Subcutaneous abdominal adipose tissue (tissue), 5 donors: ENCODE measurements around the gene EXOC3.
"Not testable (repeated sequence)": the region's sequence is repeated elsewhere in the genome, so short reads cannot be mapped to it uniquely, and the experiment has no call there.

Experiments used
- H3K27ac ChIP-seq: one replicate; pipeline ENCODE4 v1.7.0; 2013; ENCODE audit warnings: low read depth, mild to moderate bottlenecking, inconsistent platforms, low read length, moderate library complexity
- H3K27me3 ChIP-seq, 5 donors: one replicate each; pipeline ENCODE4 v1.7.0; 2013; ENCODE audit warnings: low read length in 5 of 5, inconsistent platforms in 1 of 5; ENCODE audit not compliant: control insufficient read depth in 5 of 5, insufficient read depth in 4 of 5
- H3K36me3 ChIP-seq, 5 donors: one replicate each; pipeline ENCODE4 v1.7.0; 2013; ENCODE audit warnings: low read length in 5 of 5; ENCODE audit not compliant: control insufficient read depth in 5 of 5, insufficient read depth in 5 of 5
- H3K4me1 ChIP-seq, 5 donors: one replicate each; pipeline ENCODE4 v1.7.0; 2013; ENCODE audit warnings: low read length in 5 of 5, mild to moderate bottlenecking in 3 of 5, moderate library complexity in 1 of 5; ENCODE audit not compliant: control insufficient read depth in 5 of 5, insufficient read depth in 5 of 5
- H3K4me3 ChIP-seq, 5 donors: one replicate each; pipeline ENCODE4 v1.7.0; 2013; ENCODE audit warnings: low read length in 5 of 5, low read depth in 1 of 5
- H3K9ac ChIP-seq, 5 donors: one replicate each; pipeline ENCODE4 v1.7.0; 2013; ENCODE audit warnings: low read length in 5 of 5, mild to moderate bottlenecking in 4 of 5, moderate library complexity in 3 of 5
- H3K9me3 ChIP-seq, 5 donors: one replicate each; pipeline ENCODE4 v1.7.0; 2013; ENCODE audit warnings: low read length in 5 of 5; ENCODE audit not compliant: control insufficient read depth in 5 of 5
- donor health status: healthy.
- donor health status: healthy.
- donor health status: healthy.
- donor health status: healthy.
- donor health status: healthy.

Gene EXOC3

GRCh38 chr5:483434-484140 is 40.6 kb downstream of the EXOC3 start:
- Histone ChIP-seq H3K9me3 (no peaks in the 10 kb centered on the region), H3K4me1 (peaks cover 0 to 3% (median 0%) of the 10 kb centered on the region in 5 donors), H3K36me3 (no peaks in the 10 kb centered on the region), H3K9ac (no peak overlapping the region), H3K27ac (no peak overlapping the region), H3K4me3 (no peak overlapping the region), H3K27me3 (peaks cover 32 to 62% (median 54%) of the 10 kb centered on the region in 5 donors)

GRCh38 chr5:484556-484955 is 41.6 kb downstream of the EXOC3 start:
- H3K36me3 ChIP-seq, result no peaks in the 10 kb centered on the region
- H3K27me3 ChIP-seq, result peaks cover 22 to 52% (median 48%) of the 10 kb centered on the region in 5 donors
- H3K9ac ChIP-seq, result no peak overlapping the region
- no peak overlapping the region for H3K27ac ChIP-seq
- no peaks in the 10 kb centered on the region for H3K9me3 ChIP-seq
- no peak overlapping the region for H3K4me3 ChIP-seq
- peaks cover 0 to 3% (median 0%) of the 10 kb centered on the region in 5 donors for H3K4me1 ChIP-seq

GRCh38 chr5:485113-485945 is 42.4 kb downstream of the EXOC3 start:
- Histone ChIP-seq H3K27me3 (peaks cover 14 to 47% (median 41%) of the 10 kb centered on the region in 5 donors), H3K4me1 (peaks cover 0 to 3% (median 0%) of the 10 kb centered on the region in 5 donors), H3K9me3 (no peaks in the 10 kb centered on the region), H3K4me3 (no peak overlapping the region), H3K36me3 (no peaks in the 10 kb centered on the region), H3K27ac (no peak overlapping the region), H3K9ac (no peak overlapping the region)

- Histone ChIP-seq H3K9ac (no peak overlapping the region), H3K27ac (no peak overlapping the region), H3K4me1 (peaks cover 0 to 3% (median 0%) of the 10 kb centered on the region in 5 donors), H3K9me3 (no peaks in the 10 kb centered on the region), H3K36me3 (no peaks in the 10 kb centered on the region), H3K27me3 (peaks cover 11 to 44% (median 42%) of the 10 kb centered on the region in 5 donors), H3K4me3 (no peak overlapping the region)
These were observed 43.0 kb downstream of the EXOC3 start for GRCh38 chr5:485946-486491.

GRCh38 chr5:486597-486996 is 43.6 kb downstream of the EXOC3 start:
- peaks cover 7 to 43% (median 40%) of the 10 kb centered on the region in 5 donors for H3K27me3 ChIP-seq

GRCh38 chr5:488241-488640 is 45.3 kb downstream of the EXOC3 start:
- Histone ChIP-seq H3K4me1 (peaks cover 0 to 3% (median 0%) of the 10 kb centered on the region in 5 donors), H3K27ac (no peak overlapping the region), H3K36me3 (no peaks in the 10 kb centered on the region), H3K9me3 (no peaks in the 10 kb centered on the region), H3K4me3 (no peak overlapping the region), H3K27me3 (peaks cover 3 to 42% (median 38%) of the 10 kb centered on the region in 5 donors), H3K9ac (no peak overlapping the region)

More at GRCh38 chr5:486597-486996, 43.6 kb downstream of the EXOC3 start:
- not testable (repeated sequence) for H3K36me3 ChIP-seq, H3K27ac ChIP-seq, H3K9me3 ChIP-seq, H3K4me3 ChIP-seq, H3K9ac ChIP-seq, H3K4me1 ChIP-seq

DNA sequence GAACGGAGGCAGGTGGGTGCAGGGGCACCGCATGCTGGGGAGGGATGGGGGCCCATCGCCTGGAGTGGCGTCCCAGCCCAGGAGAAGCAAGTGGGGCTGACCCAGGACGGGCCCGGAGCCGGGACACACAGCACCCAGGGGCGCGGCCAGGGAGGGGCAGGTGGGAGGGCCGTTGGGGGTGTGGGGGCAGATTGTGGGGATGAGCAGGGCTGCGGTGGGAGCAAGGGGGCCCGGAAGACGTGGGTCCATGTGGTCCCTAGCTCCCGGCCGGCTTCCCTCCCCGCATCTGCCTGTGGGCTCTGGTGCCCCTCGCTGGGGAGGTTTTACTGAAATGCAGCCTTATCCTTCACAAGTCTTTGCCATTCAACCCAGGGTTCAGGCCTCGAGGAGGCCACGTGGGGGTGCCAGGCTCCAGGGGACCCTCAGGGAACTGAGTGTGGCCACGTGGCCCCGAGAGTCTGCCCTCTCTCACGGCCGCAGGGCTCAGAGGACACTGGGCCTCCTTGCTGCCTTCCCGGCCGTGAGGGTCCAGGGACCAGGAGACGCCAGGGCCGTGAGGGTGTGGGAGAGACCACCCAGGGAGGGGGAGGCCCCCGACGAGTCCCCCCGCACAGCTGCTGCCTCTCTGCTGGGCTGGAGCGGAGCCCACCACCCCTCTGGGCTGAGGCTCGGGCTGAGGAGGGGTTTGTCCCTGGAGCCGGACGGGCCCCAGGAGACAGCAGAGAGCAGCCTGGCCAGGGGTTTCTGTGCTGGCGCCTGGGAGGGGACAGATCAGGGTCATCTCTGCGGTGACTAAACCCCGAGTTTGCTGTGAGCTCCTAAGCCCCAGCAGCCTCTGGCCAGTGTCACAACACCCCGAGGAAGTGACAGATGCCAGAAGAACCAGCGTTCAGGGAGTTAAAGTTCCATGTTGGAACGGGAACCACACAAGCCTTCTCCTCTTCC is 46.0 kb downstream of the EXOC3 start:
- H3K4me1 ChIP-seq, result peaks cover 0 to 3% (median 0%) of the 10 kb centered on the region in 5 donors

GRCh38 chr5:489689-490080 is 46.7 kb downstream of the EXOC3 start:
- no peaks in the 10 kb centered on the region for H3K36me3 ChIP-seq
- H3K4me3 ChIP-seq, result no peak overlapping the region
- no peak overlapping the region for H3K27ac ChIP-seq
- no peaks in the 10 kb centered on the region for H3K9me3 ChIP-seq
- H3K27me3 ChIP-seq, result peaks cover 13 to 43% (median 38%) of the 10 kb centered on the region in 5 donors
- H3K4me1 ChIP-seq, result peaks cover 0 to 3% (median 0%) of the 10 kb centered on the region in 5 donors
- H3K9ac ChIP-seq, result no peak overlapping the region

More for the DNA sequence above, 46.0 kb downstream of the EXOC3 start:
- Histone ChIP-seq H3K9me3 (no peaks in the 10 kb centered on the region), H3K36me3 (no peaks in the 10 kb centered on the region), H3K9ac (no peak overlapping the region), H3K27ac (no peak overlapping the region), H3K27me3 (peaks cover 10 to 45% (median 39%) of the 10 kb centered on the region in 5 donors), H3K4me3 (no peak overlapping the region)
